HuH-7 (cell line): ENCODE measurements around the gene MPHOSPH8.
"Not testable (repeated sequence)": the region's sequence is repeated elsewhere in the genome, so short reads cannot be mapped to it uniquely, and the experiment has no call there.

ENCODE experiments used
- DNase-seq: peaks from one replicate; pipeline ENCODE4 v3.0.0; 2011; ENCODE audit warnings: low spot score

Gene MPHOSPH8

GRCh38 chr13:19681517-19681916 is 48.1 kb downstream of the MPHOSPH8 start:
- no peak for DNase-seq

GRCh38 chr13:19685034-19685433 is 51.6 kb downstream of the MPHOSPH8 start:
- no peak for DNase-seq

GRCh38 chr13:19685437-19685836 is 52.0 kb downstream of the MPHOSPH8 start:
- no peak for DNase-seq

- DNase-seq: not testable (repeated sequence)
These were observed 58.0 kb downstream of the MPHOSPH8 start for GRCh38 chr13:19691447-19691846.

- DNase-seq: no peak
These were observed 62.0 kb downstream of the MPHOSPH8 start for GRCh38 chr13:19695428-19695827.

- no peak for DNase-seq
These were observed 62.4 kb downstream of the MPHOSPH8 start for GRCh38 chr13:19695829-19696228.

- not testable (repeated sequence) for DNase-seq
These were observed 67.5 kb downstream of the MPHOSPH8 start for GRCh38 chr13:19700963-19701362.

GRCh38 chr13:19701619-19702018 is 68.2 kb downstream of the MPHOSPH8 start:
- not testable (repeated sequence) for DNase-seq

GRCh38 chr13:19704256-19704655 is 70.8 kb downstream of the MPHOSPH8 start:
- not testable (repeated sequence) for DNase-seq

- DNase-seq: not testable (repeated sequence)
These were observed 75.6 kb downstream of the MPHOSPH8 start for GRCh38 chr13:19709039-19709438.

GRCh38 chr13:19709782-19710181 is 76.3 kb downstream of the MPHOSPH8 start:
- DNase-seq: not testable (repeated sequence)

- DNase-seq: no peak
These were observed 79.9 kb downstream of the MPHOSPH8 start for GRCh38 chr13:19713186-19713965.

- DNase-seq: no peak
These were observed 86.6 kb downstream of the MPHOSPH8 start for GRCh38 chr13:19720039-19720438.
